NCI-H128 (cell line): ENCODE measurements around the gene PLEKHO1.
"Not testable (repeated sequence)": the region's sequence is repeated elsewhere in the genome, so short reads cannot be mapped to it uniquely, and the experiment has no call there.

Experiments
- DNase-seq: peaks from one replicate; lab custom pipeline; 2025; ENCODE audit not compliant: unreplicated experiment; lab: John Stamatoyannopoulos, UW

PLEKHO1 gene

GRCh38 chr1:150171801-150172200, 22.1 kb downstream of the PLEKHO1 start:
- no peak for DNase-seq

GRCh38 chr1:150173141-150173585, 23.4 kb downstream of the PLEKHO1 start:
- DNase-seq, result no peak

- DNase-seq, result no peak
These were observed 26.9 kb downstream of the PLEKHO1 start for GRCh38 chr1:150176593-150176992.

- no peak for DNase-seq
These were observed 28.8 kb downstream of the PLEKHO1 start for GRCh38 chr1:150178548-150178947.

- DNase-seq, result no peak
These were observed 30.2 kb downstream of the PLEKHO1 start for GRCh38 chr1:150179867-150180266.

GRCh38 chr1:150180474-150180873, 30.8 kb downstream of the PLEKHO1 start:
- no peak for DNase-seq

GRCh38 chr1:150182247-150182646, 32.5 kb downstream of the PLEKHO1 start:
- no peak for DNase-seq

- no peak for DNase-seq
These were observed 33.3 kb downstream of the PLEKHO1 start for GRCh38 chr1:150183061-150183460.

GRCh38 chr1:150185481-150185880, 35.8 kb downstream of the PLEKHO1 start:
- DNase-seq, result no peak

GRCh38 chr1:150186438-150186788, 36.7 kb downstream of the PLEKHO1 start:
- DNase-seq, result not testable (repeated sequence)

GRCh38 chr1:150186789-150187559, 37.3 kb downstream of the PLEKHO1 start:
- no peak for DNase-seq

GRCh38 chr1:150187560-150187931, 37.8 kb downstream of the PLEKHO1 start:
- DNase-seq, result no peak

GRCh38 chr1:150192012-150192411, 42.3 kb downstream of the PLEKHO1 start:
- no peak for DNase-seq

- DNase-seq, result no peak
These were observed 44.8 kb downstream of the PLEKHO1 start for GRCh38 chr1:150194381-150195031.

GRCh38 chr1:150196417-150196816, 46.7 kb downstream of the PLEKHO1 start:
- no peak for DNase-seq

GRCh38 chr1:150207281-150207971, 57.7 kb downstream of the PLEKHO1 start:
- no peak for DNase-seq

GRCh38 chr1:150208460-150208859, 58.7 kb downstream of the PLEKHO1 start:
- not testable (repeated sequence) for DNase-seq
